ENCODE measurements around the gene TMEM86B.
"Not testable (repeated sequence)": the region's sequence is repeated elsewhere in the genome, so short reads cannot be mapped to it uniquely, and the experiment has no call there.

Gene TMEM86B

GRCh38 chr19:55208880-55209692 lies 19.5 kb downstream of the TMEM86B start, which contains the start of gene PTPRH:
TSS of gene PTPRH (minus strand) at chr19:55209501. CDS start at chr19:55209433, 68 bp downstream.
- Histone ChIP-seq H3K27ac (ENCODE audit: low read depth, low read length) (no peak within 1 kb of the TSS), H3K4me1 (ENCODE audit: control insufficient read depth, insufficient read depth, low read length) (no peaks in the 10 kb centered on the region; the same call in 1 of the 2 replicates), H3K9me3 (ENCODE audit: control insufficient read depth, insufficient read depth, low read depth, low read length) (peaks cover 9% of the 10 kb centered on the region; the same call in 1 of the 2 replicates), H3K27me3 (ENCODE audit: control insufficient read depth, insufficient read depth, low read length) (peaks cover 2% of the 10 kb centered on the region; the same call in 1 of the 2 replicates), H3K36me3 (ENCODE audit: control insufficient read depth, insufficient read depth, low read length) (no peaks in the 10 kb centered on the region), H3K9ac (ENCODE audit: low read length) (no peak within 1 kb of the TSS), H3K4me3 (ENCODE audit: low read depth, low read length) (no peak within 1 kb of the TSS)

GRCh38 chr19:55206664-55207500 lies 21.7 kb downstream of the TMEM86B start:
- peaks cover 2% of the 10 kb centered on the region; the same call in 1 of the 2 replicates for H3K27me3 ChIP-seq (ENCODE audit: control insufficient read depth, insufficient read depth, low read length)
- no peaks in the 10 kb centered on the region for H3K36me3 ChIP-seq (ENCODE audit: control insufficient read depth, insufficient read depth, low read length)
- H3K9ac ChIP-seq (ENCODE audit: low read length): no peak overlapping the region
- H3K4me3 ChIP-seq (ENCODE audit: low read depth, low read length): peak overlapping the region; percentile 21
- H3K9me3 ChIP-seq (ENCODE audit: control insufficient read depth, insufficient read depth, low read depth, low read length): no peaks in the 10 kb centered on the region
- H3K4me1 ChIP-seq (ENCODE audit: control insufficient read depth, insufficient read depth, low read length): no peaks in the 10 kb centered on the region; the same call in 1 of the 2 replicates
- no peak overlapping the region for H3K27ac ChIP-seq (ENCODE audit: low read depth, low read length)

GRCh38 chr19:55202199-55202598 lies 26.4 kb downstream of the TMEM86B start:
- not testable (repeated sequence) for H3K9ac ChIP-seq (ENCODE audit: low read length); H3K27ac ChIP-seq (ENCODE audit: low read depth, low read length); H3K4me3 ChIP-seq (ENCODE audit: low read depth, low read length); H3K36me3 ChIP-seq (ENCODE audit: control insufficient read depth, insufficient read depth, low read length); H3K4me1 ChIP-seq (ENCODE audit: control insufficient read depth, insufficient read depth, low read length); H3K9me3 ChIP-seq (ENCODE audit: control insufficient read depth, insufficient read depth, low read depth, low read length)
- H3K27me3 ChIP-seq (ENCODE audit: control insufficient read depth, insufficient read depth, low read length): peaks cover 11% of the 10 kb centered on the region; the same call in 1 of the 2 replicates

GRCh38 chr19:55199620-55200204 lies 28.9 kb downstream of the TMEM86B start:
- H3K9ac ChIP-seq (ENCODE audit: low read length): no peak overlapping the region
- no peak overlapping the region for H3K27ac ChIP-seq (ENCODE audit: low read depth, low read length)
- H3K4me1 ChIP-seq (ENCODE audit: control insufficient read depth, insufficient read depth, low read length): no peaks in the 10 kb centered on the region
- no peak overlapping the region for H3K4me3 ChIP-seq (ENCODE audit: low read depth, low read length)
- H3K9me3 ChIP-seq (ENCODE audit: control insufficient read depth, insufficient read depth, low read depth, low read length): no peaks in the 10 kb centered on the region
- H3K36me3 ChIP-seq (ENCODE audit: control insufficient read depth, insufficient read depth, low read length): no peaks in the 10 kb centered on the region
- H3K27me3 ChIP-seq (ENCODE audit: control insufficient read depth, insufficient read depth, low read length): peaks cover 8% of the 10 kb centered on the region; the same call in 1 of the 2 replicates

GRCh38 chr19:55198651-55199050 lies 29.9 kb downstream of the TMEM86B start:
- H3K9me3 ChIP-seq (ENCODE audit: control insufficient read depth, insufficient read depth, low read depth, low read length): no peaks in the 10 kb centered on the region
- H3K27ac ChIP-seq (ENCODE audit: low read depth, low read length): no peak overlapping the region
- H3K27me3 ChIP-seq (ENCODE audit: control insufficient read depth, insufficient read depth, low read length): peaks cover 8% of the 10 kb centered on the region; the same call in 1 of the 2 replicates
- no peak overlapping the region for H3K9ac ChIP-seq (ENCODE audit: low read length)
- no peaks in the 10 kb centered on the region for H3K36me3 ChIP-seq (ENCODE audit: control insufficient read depth, insufficient read depth, low read length)
- H3K4me3 ChIP-seq (ENCODE audit: low read depth, low read length): no peak overlapping the region
- no peaks in the 10 kb centered on the region for H3K4me1 ChIP-seq (ENCODE audit: control insufficient read depth, insufficient read depth, low read length)

GRCh38 chr19:55197528-55197927 lies 31.0 kb downstream of the TMEM86B start:
- peaks cover 8% of the 10 kb centered on the region; the same call in 1 of the 2 replicates for H3K27me3 ChIP-seq (ENCODE audit: control insufficient read depth, insufficient read depth, low read length)
- no peaks in the 10 kb centered on the region for H3K36me3 ChIP-seq (ENCODE audit: control insufficient read depth, insufficient read depth, low read length)
- H3K4me3 ChIP-seq (ENCODE audit: low read depth, low read length): no peak overlapping the region
- H3K27ac ChIP-seq (ENCODE audit: low read depth, low read length): no peak overlapping the region
- H3K9me3 ChIP-seq (ENCODE audit: control insufficient read depth, insufficient read depth, low read depth, low read length): no peaks in the 10 kb centered on the region
- no peak overlapping the region for H3K9ac ChIP-seq (ENCODE audit: low read length)
- no peaks in the 10 kb centered on the region for H3K4me1 ChIP-seq (ENCODE audit: control insufficient read depth, insufficient read depth, low read length)

GRCh38 chr19:55196803-55197202 lies 31.8 kb downstream of the TMEM86B start:
- H3K36me3 ChIP-seq (ENCODE audit: control insufficient read depth, insufficient read depth, low read length): no peaks in the 10 kb centered on the region
- H3K4me3 ChIP-seq (ENCODE audit: low read depth, low read length): no peak overlapping the region
- no peaks in the 10 kb centered on the region for H3K4me1 ChIP-seq (ENCODE audit: control insufficient read depth, insufficient read depth, low read length)
- peaks cover 8% of the 10 kb centered on the region; the same call in 1 of the 2 replicates for H3K27me3 ChIP-seq (ENCODE audit: control insufficient read depth, insufficient read depth, low read length)
- H3K27ac ChIP-seq (ENCODE audit: low read depth, low read length): no peak overlapping the region
- H3K9me3 ChIP-seq (ENCODE audit: control insufficient read depth, insufficient read depth, low read depth, low read length): no peaks in the 10 kb centered on the region
- no peak overlapping the region for H3K9ac ChIP-seq (ENCODE audit: low read length)

- no peak overlapping the region for H3K4me3 ChIP-seq (ENCODE audit: low read depth, low read length)
- no peak overlapping the region for H3K9ac ChIP-seq (ENCODE audit: low read length)
- H3K9me3 ChIP-seq (ENCODE audit: control insufficient read depth, insufficient read depth, low read depth, low read length): no peaks in the 10 kb centered on the region
- H3K27me3 ChIP-seq (ENCODE audit: control insufficient read depth, insufficient read depth, low read length): no peaks in the 10 kb centered on the region; the same call in 1 of the 2 replicates
- H3K36me3 ChIP-seq (ENCODE audit: control insufficient read depth, insufficient read depth, low read length): no peaks in the 10 kb centered on the region
- H3K4me1 ChIP-seq (ENCODE audit: control insufficient read depth, insufficient read depth, low read length): no peaks in the 10 kb centered on the region
- H3K27ac ChIP-seq (ENCODE audit: low read depth, low read length): no peak overlapping the region
Observed at GRCh38 chr19:55193481-55193880, 35.1 kb downstream of the TMEM86B start.

- Histone ChIP-seq H3K4me1 (ENCODE audit: control insufficient read depth, insufficient read depth, low read length) (no peaks in the 10 kb centered on the region), H3K9me3 (ENCODE audit: control insufficient read depth, insufficient read depth, low read depth, low read length) (no peaks in the 10 kb centered on the region), H3K36me3 (ENCODE audit: control insufficient read depth, insufficient read depth, low read length) (no peaks in the 10 kb centered on the region), H3K9ac (ENCODE audit: low read length) (no peak overlapping the region), H3K4me3 (ENCODE audit: low read depth, low read length) (no peak overlapping the region), H3K27me3 (ENCODE audit: control insufficient read depth, insufficient read depth, low read length) (peaks cover 8% of the 10 kb centered on the region; the same call in 1 of the 2 replicates), H3K27ac (ENCODE audit: low read depth, low read length) (no peak overlapping the region)
Observed at GRCh38 chr19:55189403-55189835, 39.1 kb downstream of the TMEM86B start.

- no peaks in the 10 kb centered on the region for H3K36me3 ChIP-seq (ENCODE audit: control insufficient read depth, insufficient read depth, low read length)
- H3K4me1 ChIP-seq (ENCODE audit: control insufficient read depth, insufficient read depth, low read length): no peaks in the 10 kb centered on the region
- H3K9ac ChIP-seq (ENCODE audit: low read length): no peak overlapping the region
- H3K9me3 ChIP-seq (ENCODE audit: control insufficient read depth, insufficient read depth, low read depth, low read length): no peaks in the 10 kb centered on the region
- no peak overlapping the region for H3K27ac ChIP-seq (ENCODE audit: low read depth, low read length)
- H3K4me3 ChIP-seq (ENCODE audit: low read depth, low read length): no peak overlapping the region
- peaks cover 10% of the 10 kb centered on the region; the same call in 1 of the 2 replicates for H3K27me3 ChIP-seq (ENCODE audit: control insufficient read depth, insufficient read depth, low read length)
Observed at GRCh38 chr19:55188625-55189024, 39.9 kb downstream of the TMEM86B start.
